Measurements from ENCODE around the gene OS9. TPM values are rescaled to one million over a fixed set of nuclear protein-coding genes. Genes with fewer than 3 reads are reported as not detected.
A peak's percentile ranks its signal among the peaks of the same experiment; 100 is the strongest.
"Not testable (repeated sequence)": the region's sequence is repeated elsewhere in the genome, so short reads cannot be mapped to it uniquely, and the experiment has no call there.

Gene OS9
- total RNA-seq, 1 donor from 2014 or later, result 222 TPM

- Mint-ChIP-seq H3K4me3 (no peak overlapping the region), H3K27me3 (peaks cover 20% of the 10 kb centered on the region), H3K27ac (no peak overlapping the region), H3K9me3 (no peaks in the 10 kb centered on the region), H3K4me1 (ENCODE audit: unreplicated experiment) (no peaks in the 10 kb centered on the region), H3K36me3 (peaks cover 23% of the 10 kb centered on the region)
- DNase-seq (ENCODE audit: extremely low spot score, unreplicated experiment), result peak; percentile 65
- TF ChIP-seq CTCF (conservative IDR thresholded peaks at IDR 0.05), result no peak
Measured at GRCh38 chr12:57719777-57720605, 26.1 kb downstream of the OS9 start.

GRCh38 chr12:57720606-57721595 is 27.0 kb downstream of the OS9 start:
- H3K9me3 Mint-ChIP-seq, result no peaks in the 10 kb centered on the region
- no peak overlapping the region for H3K27ac Mint-ChIP-seq
- peak; percentile 53 for DNase-seq (ENCODE audit: extremely low spot score, unreplicated experiment)
- H3K4me3 Mint-ChIP-seq, result no peak overlapping the region
- H3K4me1 Mint-ChIP-seq (ENCODE audit: unreplicated experiment), result no peaks in the 10 kb centered on the region
- no peak for TF ChIP-seq CTCF (conservative IDR thresholded peaks at IDR 0.05)
- H3K27me3 Mint-ChIP-seq, result peaks cover 26% of the 10 kb centered on the region
- peaks cover 23% of the 10 kb centered on the region for H3K36me3 Mint-ChIP-seq

- Mint-ChIP-seq H3K27me3 (peaks cover 35% of the 10 kb centered on the region), H3K36me3 (peaks cover 23% of the 10 kb centered on the region)
- H3K9me3 Mint-ChIP-seq; H3K4me3 Mint-ChIP-seq; H3K27ac Mint-ChIP-seq; H3K4me1 Mint-ChIP-seq (ENCODE audit: unreplicated experiment): not testable (repeated sequence)
- DNase-seq (ENCODE audit: extremely low spot score, unreplicated experiment), result peak; percentile 25
Measured at GRCh38 chr12:57721846-57722608, 28.1 kb downstream of the OS9 start.

- Mint-ChIP-seq H3K27ac (no peak overlapping the region), H3K4me1 (ENCODE audit: unreplicated experiment) (no peaks in the 10 kb centered on the region), H3K4me3 (no peak overlapping the region), H3K36me3 (peaks cover 21% of the 10 kb centered on the region), H3K27me3 (peaks cover 45% of the 10 kb centered on the region), H3K9me3 (no peaks in the 10 kb centered on the region)
- peak; percentile 51 for DNase-seq (ENCODE audit: extremely low spot score, unreplicated experiment)
- no peak for TF ChIP-seq CTCF (conservative IDR thresholded peaks at IDR 0.05)
Measured at GRCh38 chr12:57722716-57723629, 29.0 kb downstream of the OS9 start.

- Mint-ChIP-seq H3K27ac (no peak overlapping the region), H3K9me3 (no peaks in the 10 kb centered on the region), H3K4me1 (ENCODE audit: unreplicated experiment) (no peaks in the 10 kb centered on the region), H3K36me3 (peaks cover 17% of the 10 kb centered on the region), H3K4me3 (no peak overlapping the region), H3K27me3 (peaks cover 51% of the 10 kb centered on the region)
- no peak for DNase-seq (ENCODE audit: extremely low spot score, unreplicated experiment)
- no peak for TF ChIP-seq CTCF (conservative IDR thresholded peaks at IDR 0.05)
Measured at GRCh38 chr12:57723630-57723962, 29.7 kb downstream of the OS9 start.
